HG03064 (cell line): ENCODE measurements around the gene HNRNPCL2.
"Not testable (repeated sequence)": the region's sequence is repeated elsewhere in the genome, so short reads cannot be mapped to it uniquely, and the experiment has no call there.

ENCODE experiments used
- ATAC-seq: cut with Tn5 transposase; IDR thresholded peaks from one replicate; pipeline ENCODE4 v1.9.1; 2021; ENCODE audit warnings: low read depth; ENCODE audit not compliant: unreplicated experiment

Gene HNRNPCL2

GRCh38 chr1:13116754-13117153 is at the start of gene HNRNPCL2:
HNRNPCL2 (minus strand) TSS chr1:13116854; CDS start chr1:13116400, 454 bp downstream.
- not testable (repeated sequence) for ATAC-seq

GRCh38 chr1:13165531-13165930 is 48.9 kb upstream of the HNRNPCL2 start, which contains the start of gene HNRNPCL4:
HNRNPCL4 (minus strand) TSS chr1:13165631; CDS start chr1:13165467, 164 bp downstream.
- not testable (repeated sequence) for ATAC-seq

- not testable (repeated sequence) for ATAC-seq
Observed at GRCh38 chr1:13155909-13156308, 39.3 kb upstream of the HNRNPCL2 start, which contains the start of gene PRAMEF26. PRAMEF26 (minus strand) TSS chr1:13156009; CDS start chr1:13153095, 2,914 bp downstream.

- ATAC-seq, result not testable (repeated sequence)
Observed at GRCh38 chr1:13070474-13070873, 46.2 kb downstream of the HNRNPCL2 start, which contains the start of gene PRAMEF25. PRAMEF25 (plus strand) TSS chr1:13070774; CDS start chr1:13073694, 2,920 bp downstream.
